A549 treated with DMSO at 1 μM for 4 hours (cell line): ENCODE results near the gene PPP1R36. TPM values are rescaled to one million over a fixed set of nuclear protein-coding genes. Genes with fewer than 3 reads are reported as not detected.

Experiments used
- total RNA-seq: library from RNA; stranded (reverse); fragments of 200-300 nt; extraction: Qiagen RNA extraction; gene quantifications from 5 replicates; pipeline ENCODE4 v1.2.3, GENCODE V29; 2022; ENCODE audit warnings: low read depth

The PPP1R36 gene, protein sequence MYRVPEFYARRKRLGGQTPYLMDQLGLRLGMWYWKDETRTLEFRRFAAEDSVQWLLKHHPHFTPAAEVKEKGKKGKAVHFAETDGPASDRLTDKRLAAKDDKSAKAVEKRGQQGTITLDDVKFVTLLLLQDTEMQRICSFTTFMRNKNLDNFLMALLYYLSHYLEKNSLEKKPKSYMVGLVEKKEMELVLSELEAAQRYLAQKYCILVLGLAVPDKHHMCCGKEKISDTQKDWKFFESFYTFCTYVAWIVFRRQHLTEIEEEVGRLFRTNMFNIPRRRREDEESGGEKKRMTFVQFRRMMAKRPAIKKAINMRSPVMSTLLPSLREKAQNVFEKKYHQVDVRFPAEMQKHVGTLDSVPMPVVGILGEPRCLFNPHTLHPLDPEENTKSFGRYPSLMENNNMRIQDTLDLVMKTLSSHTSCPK
- 0.21 to 0.57 TPM (median 0.38 TPM) in 5 replicates for total RNA-seq

DNA sequence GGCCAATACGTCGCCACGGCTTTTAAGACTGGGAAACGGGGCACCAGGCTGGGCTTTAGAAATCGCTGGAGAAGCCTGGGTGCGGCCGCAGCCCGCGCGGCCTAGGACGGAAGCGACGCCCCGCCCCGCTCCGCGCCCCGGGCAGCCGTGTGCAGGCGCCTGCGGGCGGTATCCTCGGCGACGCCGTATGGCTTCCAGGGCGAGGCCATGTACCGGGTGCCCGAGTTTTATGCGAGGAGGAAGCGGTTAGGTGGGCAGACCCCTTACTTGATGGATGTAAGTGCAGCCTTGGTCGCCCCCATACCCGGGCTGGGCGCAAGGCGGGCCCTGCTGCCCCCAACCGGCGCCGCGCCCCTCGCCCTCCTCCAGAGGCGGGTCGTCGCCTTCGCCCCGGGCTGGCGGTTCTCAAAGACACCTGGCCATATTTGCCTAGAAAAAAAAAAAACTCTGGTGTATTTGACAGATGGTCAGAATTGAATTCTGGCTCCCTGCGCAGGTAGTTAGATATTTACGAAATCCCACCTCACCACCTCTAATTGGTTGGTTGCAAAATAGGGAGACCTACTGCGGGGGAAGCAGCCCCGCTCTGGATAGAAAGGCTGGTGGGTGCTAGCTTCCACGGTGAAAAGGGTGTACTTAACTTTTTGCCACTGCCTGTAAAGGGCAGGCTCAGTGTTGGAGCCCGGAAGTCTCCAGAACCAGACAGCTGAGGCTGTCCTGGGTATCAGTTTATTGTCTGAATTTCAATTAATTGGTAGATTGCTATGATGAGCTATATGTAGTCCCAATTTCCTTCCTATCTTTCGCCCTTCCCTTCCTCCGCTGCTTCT, at the start of gene PPP1R36:
TSS of gene PPP1R36 (plus strand) at position 171 of the 830 bp plus-strand sequence. CDS start at position 208, 37 bp downstream.

DNA sequence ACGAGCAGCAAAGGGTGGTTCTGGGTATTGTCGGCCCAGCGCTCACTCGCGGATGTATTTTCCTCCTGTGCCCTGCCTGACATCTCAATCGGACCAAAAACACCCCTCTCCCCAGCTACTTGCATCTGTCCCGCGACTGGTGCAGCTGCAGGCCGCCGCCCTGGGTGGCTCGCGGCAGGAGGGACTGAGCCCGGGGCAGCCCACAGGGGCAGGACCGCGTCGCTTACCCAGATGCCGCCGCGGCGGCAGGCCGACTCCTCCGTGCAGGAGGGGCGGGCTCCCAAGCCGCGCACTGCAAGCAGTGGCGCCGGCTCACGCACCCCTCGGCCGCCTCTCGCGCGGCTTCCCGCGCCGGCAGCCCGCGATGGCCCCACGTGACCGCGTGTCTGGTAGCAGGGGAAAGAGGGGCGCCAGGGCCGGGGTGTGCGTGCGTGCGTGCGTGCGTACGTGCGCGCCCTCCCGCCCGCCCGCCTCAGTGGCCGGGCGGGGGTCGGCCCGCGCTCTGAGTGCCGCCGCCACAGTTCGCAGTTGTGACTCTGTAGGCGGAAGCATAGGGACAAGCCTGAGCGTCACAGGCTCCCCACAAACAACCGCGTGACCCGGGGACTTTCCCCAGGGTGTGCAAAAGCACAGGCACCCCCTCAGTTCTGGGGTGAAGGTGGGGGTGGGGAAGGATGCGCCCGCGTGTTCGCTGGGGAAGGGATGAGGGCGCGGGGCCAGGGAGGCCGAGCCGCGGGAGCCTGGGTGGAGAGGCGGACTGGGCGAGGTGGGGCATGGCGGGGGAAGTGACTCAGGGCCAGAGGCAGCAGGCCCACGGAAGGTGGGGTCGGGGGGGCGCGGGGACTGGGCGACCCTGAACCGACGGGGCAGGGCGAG, 46.1 kb upstream of the PPP1R36 start, which contains the start of gene ZBTB25:
TSS of gene ZBTB25 (minus strand) at position 405 of the 876 bp plus-strand sequence. CDS start 13,305 bp downstream, outside the sequence.

DNA sequence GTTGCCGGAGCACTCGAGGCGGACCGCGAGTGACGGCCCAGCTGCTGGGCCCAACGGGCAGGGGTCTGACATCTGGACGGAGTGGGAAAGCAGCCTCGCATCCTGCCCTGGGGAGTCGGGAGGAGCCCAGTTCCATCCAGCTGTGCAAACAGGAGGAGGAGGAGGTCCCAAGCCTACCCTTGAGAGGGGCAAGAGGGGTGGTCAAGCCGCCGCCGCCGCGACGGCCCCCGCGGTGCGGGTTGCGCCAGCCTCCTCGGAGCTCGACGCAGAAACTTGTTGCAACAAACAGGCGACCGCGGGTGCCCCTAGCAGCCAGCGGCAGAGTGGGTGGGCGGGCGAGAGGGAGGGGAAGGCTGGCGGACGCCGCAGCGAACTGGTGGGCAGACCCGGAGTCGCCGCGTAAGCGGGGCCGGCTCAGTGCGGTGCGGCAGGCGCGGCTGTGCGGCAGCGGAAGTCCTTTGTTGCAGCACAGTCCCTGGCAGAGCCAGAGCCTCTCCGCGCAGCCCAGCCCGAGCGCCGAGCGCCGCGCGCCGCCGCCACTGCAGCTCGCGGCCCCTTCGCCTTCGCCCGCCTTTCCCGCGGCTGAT, 45.4 kb upstream of the PPP1R36 start, which contains the start of gene ZBTB1:
TSS of gene ZBTB1 (plus strand) at position 461 of the 587 bp plus-strand sequence. CDS start 16,735 bp downstream, outside the sequence.

DNA sequence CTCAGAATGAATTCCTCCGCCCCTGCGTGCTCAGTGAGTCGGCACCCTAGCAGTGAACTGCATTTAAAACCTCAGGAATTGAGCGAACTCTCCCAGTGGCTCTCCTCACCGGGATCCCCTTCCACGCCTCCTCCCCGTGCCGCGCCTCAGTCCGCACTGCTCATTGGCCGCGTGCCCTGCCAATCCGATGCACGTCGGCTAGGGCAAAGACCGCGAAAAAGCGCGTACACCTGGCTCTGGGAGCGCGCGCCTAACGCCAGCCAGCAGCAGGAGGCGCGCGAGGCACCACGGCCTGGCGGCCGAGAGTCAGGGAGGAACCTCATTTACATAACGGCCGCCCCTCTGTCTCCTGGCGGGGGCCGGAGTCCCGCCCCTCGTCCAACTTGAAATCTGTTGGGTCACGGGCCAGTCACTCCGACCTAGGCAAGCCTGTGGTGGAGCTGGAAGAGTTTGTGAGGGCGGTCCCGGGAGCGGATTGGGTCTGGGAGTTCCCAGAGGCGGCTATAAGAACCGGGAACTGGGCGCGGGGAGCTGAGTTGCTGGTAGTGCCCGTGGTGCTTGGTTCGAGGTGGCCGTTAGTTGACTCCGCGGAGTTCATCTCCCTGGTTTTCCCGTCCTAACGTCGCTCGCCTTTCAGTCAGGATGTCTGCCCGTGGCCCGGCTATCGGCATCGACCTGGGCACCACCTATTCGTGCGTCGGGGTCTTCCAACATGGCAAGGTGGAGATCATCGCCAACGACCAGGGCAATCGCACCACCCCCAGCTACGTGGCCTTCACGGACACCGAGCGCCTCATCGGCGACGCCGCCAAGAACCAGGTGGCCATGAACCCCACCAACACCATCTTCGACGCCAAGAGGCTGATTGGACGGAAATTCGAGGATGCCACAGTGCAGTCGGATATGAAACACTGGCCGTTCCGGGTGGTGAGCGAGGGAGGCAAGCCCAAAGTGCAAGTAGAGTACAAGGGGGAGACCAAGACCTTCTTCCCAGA, 9.3 kb upstream of the PPP1R36 start, which contains the start of gene HSPA2:
TSS of gene HSPA2 (plus strand) at position 534 of the 995 bp plus-strand sequence. CDS start at position 643, 109 bp downstream.

Other genes with a start within 250 kb of the PPP1R36 start
- 114 to 133 TPM (median 122 TPM) in 5 replicates for gene MTHFD1, start 161.6 kb upstream of the PPP1R36 start, total RNA-seq
- gene AKAP5, start 84.5 kb upstream of the PPP1R36 start, total RNA-seq = 0.42 to 0.52 TPM (median 0.45 TPM) in 5 replicates
- 3.6 to 7.2 TPM (median 6.5 TPM) in 5 replicates for gene ZBTB25, start 46.1 kb upstream of the PPP1R36 start, total RNA-seq
- gene ZBTB1, start 45.2 kb upstream of the PPP1R36 start, total RNA-seq = 22.6 to 27.3 TPM (median 26.0 TPM) in 5 replicates
- 37.8 to 53.8 TPM (median 41.6 TPM) in 5 replicates for gene HSPA2, start 9.2 kb upstream of the PPP1R36 start, total RNA-seq
- 32.1 to 54.8 TPM (median 51.5 TPM) in 5 replicates for gene PLEKHG3, start 154.5 kb downstream of the PPP1R36 start, total RNA-seq